Measurements from ENCODE around the gene AKAP8L. TPM values are rescaled to one million over a fixed set of nuclear protein-coding genes. Genes with fewer than 3 reads are reported as not detected.

The AKAP8L gene
- total RNA-seq, 1 donor from 2014 or later, result 89.9 TPM

DNA sequence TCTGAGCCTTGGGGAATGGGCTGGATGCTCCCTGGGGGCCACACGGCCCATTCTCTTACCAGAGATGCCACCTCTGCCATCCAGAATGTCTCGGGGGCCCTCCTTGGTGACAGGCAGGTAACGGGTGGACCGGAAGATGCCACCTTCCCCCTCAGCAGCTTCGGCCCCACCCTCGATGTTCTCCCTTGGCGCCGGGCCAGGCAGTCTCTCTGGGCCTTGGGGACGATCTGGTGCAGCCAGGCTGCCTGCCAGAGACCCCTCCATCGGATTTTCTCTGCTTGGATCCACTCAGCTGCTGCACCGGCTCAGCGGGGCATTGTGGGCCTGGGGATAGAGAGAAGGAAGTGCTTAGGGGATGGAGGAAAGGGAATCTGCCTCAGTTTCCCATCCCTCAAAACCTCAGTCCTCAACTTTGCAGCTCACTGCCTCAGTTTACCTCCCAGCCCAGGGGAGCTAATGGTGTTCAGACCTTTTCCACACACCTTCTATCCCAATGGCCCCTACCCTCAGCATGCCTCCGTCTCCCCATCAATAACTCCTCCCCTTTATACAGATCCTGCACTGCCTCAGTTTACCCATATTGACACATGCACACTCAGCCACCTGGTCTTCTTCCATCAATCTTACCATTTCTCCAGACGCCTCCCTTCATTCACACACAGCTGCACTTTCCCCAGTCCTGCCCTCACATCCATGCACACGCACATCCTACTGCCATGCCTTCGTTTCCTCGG lies 29.4 kb upstream of the AKAP8L start:
- no peak for DNase-seq (ENCODE audit: low read depth)
- no peak for TF ChIP-seq CTCF (conservative IDR thresholded peaks at IDR 0.05; ENCODE audit: low read depth, low read length)
- H3K4me3 ChIP-seq (ENCODE audit: low read depth, low read length), result no peak overlapping the region

GRCh38 chr19:15447057-15447456 lies 28.3 kb upstream of the AKAP8L start:
- DNase-seq (ENCODE audit: low read depth), result no peak
- TF ChIP-seq CTCF (conservative IDR thresholded peaks at IDR 0.05; ENCODE audit: low read depth, low read length), result no peak
- no peak overlapping the region for H3K4me3 ChIP-seq (ENCODE audit: low read depth, low read length)

- H3K4me3 ChIP-seq (ENCODE audit: low read depth, low read length), result no peak overlapping the region
- TF ChIP-seq CTCF (conservative IDR thresholded peaks at IDR 0.05; ENCODE audit: low read depth, low read length), result no peak
- no peak for DNase-seq (ENCODE audit: low read depth)
These were observed 27.1 kb upstream of the AKAP8L start for GRCh38 chr19:15445807-15446376.

DNA sequence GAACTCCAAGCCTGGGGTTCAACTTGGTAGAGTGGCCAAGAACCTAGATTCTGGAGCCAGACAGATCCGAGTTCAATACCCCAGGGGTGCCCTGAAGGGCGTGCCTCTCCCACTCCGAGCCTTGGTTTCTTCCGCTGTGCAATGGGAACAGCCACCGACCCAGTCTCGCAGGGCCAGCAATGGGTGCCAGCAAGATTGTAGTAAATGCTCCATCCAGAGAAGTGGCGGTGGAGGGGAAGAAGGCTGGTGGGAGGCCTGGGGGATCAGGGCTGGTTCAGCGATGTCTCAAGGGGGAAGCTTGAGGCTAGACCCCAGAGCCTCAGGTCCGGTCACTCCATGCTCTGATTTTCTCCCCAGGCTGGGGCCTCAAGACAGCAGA lies 26.4 kb upstream of the AKAP8L start:
- no peak for DNase-seq (ENCODE audit: low read depth)
- no peak for TF ChIP-seq CTCF (conservative IDR thresholded peaks at IDR 0.05; ENCODE audit: low read depth, low read length)
- H3K4me3 ChIP-seq (ENCODE audit: low read depth, low read length), result no peak overlapping the region

- DNase-seq (ENCODE audit: low read depth), result no peak
- no peak for TF ChIP-seq CTCF (conservative IDR thresholded peaks at IDR 0.05; ENCODE audit: low read depth, low read length)
- no peak overlapping the region for H3K4me3 ChIP-seq (ENCODE audit: low read depth, low read length)
These were observed 25.9 kb upstream of the AKAP8L start for GRCh38 chr19:15444505-15445226.

DNA sequence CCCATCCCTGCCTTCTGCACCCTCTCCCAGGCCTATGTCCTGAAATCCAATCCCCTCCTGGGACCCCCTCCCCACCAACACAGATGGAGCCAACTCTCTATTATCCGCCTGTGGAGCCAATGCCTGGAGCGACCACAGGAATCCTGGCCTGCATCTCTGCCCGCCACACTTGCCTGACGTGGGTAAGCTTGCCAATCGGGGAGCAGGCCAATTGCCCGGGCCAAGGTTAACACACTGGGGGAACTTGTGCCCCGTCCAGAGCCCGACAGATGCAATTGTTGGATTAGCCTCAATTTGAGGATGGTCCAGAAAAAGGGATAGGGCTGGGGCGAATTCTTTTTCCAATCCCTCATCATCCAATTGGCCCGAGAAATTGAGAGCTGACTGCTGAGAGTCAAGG lies 25.1 kb upstream of the AKAP8L start:
- TF ChIP-seq CTCF (conservative IDR thresholded peaks at IDR 0.05; ENCODE audit: low read depth, low read length), result no peak
- H3K4me3 ChIP-seq (ENCODE audit: low read depth, low read length), result no peak overlapping the region
- DNase-seq (ENCODE audit: low read depth), result no peak

Measured in epithelial cell of proximal tubule (primary cell).